IPS DF 4.7 (cell line): Measurements from ENCODE around the gene CNKSR2.

Experiments
- DNase-seq: peaks from one replicate; pipeline ENCODE4 v3.0.0-alpha.2; 2013; ENCODE audit warnings: low spot score; ENCODE audit errors: extremely low read depth

The CNKSR2 gene

DNA sequence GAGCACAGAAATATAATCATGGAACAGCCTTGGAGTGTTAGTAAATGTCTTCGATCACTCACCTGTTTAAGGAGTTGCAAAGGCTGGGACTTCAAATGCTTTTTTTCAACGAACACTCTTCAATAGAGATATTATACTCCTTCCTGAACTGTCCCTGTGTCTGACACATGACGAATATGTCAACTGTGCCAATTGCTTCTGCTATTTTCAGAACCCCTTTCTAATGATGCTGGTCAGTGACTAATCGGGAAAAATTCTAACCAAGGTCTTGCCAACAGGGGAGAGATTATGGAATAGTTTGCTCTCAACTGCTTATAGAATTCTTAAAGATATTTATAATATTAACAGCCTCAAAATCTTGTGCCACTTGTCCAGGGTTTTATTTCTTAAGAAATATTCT, 292.5 kb downstream of the CNKSR2 start:
- DNase-seq = no peak

- no peak for DNase-seq
Measured at GRCh38 chrX:21674430-21675186, 300.4 kb downstream of the CNKSR2 start.

DNA sequence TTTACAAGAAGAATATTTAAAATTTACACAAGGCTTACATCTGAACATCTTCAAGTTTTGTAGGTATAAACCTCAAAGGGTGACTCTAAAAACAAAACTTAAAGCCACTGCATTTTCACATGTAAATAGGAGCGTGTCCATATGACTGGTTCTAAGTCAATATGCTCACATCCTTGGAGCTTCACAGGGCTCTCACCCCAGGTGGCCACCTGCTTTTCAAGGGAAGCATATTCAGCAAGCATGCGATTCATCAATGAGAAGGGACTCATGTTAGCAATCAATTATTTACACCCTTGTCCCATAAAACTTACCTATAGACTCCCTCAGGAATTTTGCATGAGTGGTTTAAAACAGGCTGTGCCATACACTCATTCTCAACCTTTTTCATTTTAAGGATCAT, 301.7 kb downstream of the CNKSR2 start:
- no peak for DNase-seq

DNA sequence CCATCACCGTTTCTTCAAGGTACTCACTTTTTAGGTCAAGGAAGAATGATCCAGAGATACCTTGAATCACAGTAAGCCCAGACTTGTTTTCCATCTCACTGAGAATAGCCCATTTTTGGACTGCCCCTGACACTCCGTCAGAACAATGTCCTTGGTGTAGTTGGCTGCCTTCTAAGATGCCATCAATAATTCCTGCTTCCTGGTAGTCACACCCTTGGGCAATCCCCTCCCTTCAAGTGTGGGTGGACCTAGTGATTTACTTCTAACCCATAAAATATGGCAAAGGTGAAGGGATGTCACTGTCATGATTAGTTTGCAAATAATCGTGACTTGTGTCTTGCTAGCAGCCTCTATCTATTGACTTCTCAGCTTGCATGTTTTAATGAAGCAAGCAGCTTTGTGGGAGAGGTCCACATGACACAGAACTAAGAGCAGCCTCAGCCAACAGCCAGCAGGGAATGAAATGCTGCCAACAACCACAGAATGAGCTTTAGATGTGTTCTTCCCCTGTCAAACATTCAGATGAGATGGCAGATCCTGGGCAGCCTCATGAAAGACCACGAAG, 303.9 kb downstream of the CNKSR2 start:
- no peak for DNase-seq

DNA sequence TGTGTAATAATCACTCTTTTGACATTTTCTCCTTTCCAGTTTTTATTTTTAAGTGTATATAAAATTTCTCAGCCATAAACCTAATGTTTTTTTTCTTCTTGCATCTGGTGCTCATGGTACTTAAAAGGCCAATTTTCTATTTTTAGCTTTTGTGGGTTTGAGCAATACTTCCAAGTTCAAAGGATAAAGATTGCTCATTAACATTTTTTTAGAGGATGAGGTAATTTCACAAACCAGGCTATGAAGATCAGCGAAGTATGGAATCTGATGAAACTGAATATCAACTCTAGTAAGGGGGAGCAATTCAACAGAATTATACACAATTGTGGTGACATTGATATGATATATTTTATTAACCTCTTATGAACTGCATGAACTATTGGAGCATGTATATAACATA, 309.7 kb downstream of the CNKSR2 start:
- DNase-seq = no peak

DNA sequence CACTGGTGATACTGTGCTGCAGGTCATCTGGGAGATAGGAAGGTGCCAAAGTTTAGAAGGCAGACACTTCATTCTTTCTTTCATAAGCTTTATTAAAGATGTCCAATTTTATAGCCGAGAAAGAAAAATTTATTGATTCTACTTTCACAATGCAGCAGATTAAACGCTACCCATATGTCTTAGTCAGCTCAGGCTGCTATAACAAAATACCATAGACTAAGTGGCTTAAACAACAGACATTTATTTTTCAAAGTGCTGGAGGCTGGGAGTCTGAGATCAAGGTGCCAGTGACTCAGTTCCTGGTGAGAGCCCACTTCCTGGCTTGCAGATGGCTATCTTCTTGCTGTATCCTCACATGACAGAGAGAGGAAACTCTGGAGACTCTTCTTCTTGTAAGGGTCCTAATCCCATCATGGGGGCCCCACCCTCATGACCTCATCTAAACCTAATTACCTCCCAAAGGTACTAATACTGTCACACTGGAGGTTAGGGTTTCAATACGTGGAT, 317.3 kb downstream of the CNKSR2 start:
- no peak for DNase-seq

GRCh38 chrX:21698272-21698671, 324.1 kb downstream of the CNKSR2 start:
- DNase-seq = no peak

- no peak for DNase-seq
Measured at GRCh38 chrX:21699136-21699535, 324.9 kb downstream of the CNKSR2 start.

DNA sequence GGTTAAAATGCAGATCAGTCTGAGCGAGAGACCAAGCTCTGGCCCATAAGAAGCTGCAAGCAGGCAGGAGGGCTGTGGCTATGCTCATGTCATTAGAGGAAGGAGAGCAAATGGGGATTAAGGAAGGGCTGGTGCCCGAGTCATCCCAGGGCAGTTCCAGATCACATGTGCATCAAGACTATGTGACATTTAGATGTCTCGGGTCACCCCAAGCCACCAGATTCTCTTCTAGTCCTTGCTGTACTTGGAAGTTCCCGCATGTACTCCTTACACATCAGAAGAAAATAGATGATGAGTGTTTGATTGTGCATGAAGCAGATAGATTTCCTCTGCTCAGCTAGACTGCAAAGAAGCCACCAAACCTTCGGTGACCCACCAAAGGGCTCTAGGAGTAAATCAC, 326.1 kb downstream of the CNKSR2 start:
- no peak for DNase-seq

GRCh38 chrX:21700967-21701366, 326.7 kb downstream of the CNKSR2 start:
- DNase-seq = no peak

- no peak for DNase-seq
Measured at GRCh38 chrX:21702725-21703124, 328.5 kb downstream of the CNKSR2 start.
